NCI-H1105 treated with DMSO at 0.1 percent for 48 hours (cell line): ENCODE results near the gene CDON.
"Not testable (repeated sequence)": the region's sequence is repeated elsewhere in the genome, so short reads cannot be mapped to it uniquely, and the experiment has no call there.

Source experiments
- DNase-seq: peaks from one replicate; lab custom pipeline; 2025; lab: John Stamatoyannopoulos, UW

The CDON gene

DNA sequence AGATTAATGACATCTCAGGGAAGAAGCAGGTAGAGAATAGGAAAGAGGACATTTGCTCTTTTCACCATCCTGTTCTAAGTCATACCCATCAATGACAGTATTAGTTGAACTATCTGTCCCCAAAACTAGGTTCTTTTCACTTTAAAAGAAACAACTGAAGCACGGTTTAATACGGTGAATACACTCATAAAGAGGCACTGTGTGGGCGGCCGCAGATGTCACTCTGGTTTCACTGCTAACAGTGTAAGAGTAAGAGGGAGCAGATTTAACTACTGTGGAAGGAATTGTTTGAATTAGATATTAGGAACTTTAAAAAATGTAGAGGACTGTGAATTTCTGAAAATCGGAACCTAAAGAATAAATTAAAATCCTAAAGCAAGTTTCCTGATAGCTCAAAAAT lies 67.4 kb downstream of the CDON start:
- no peak for DNase-seq

DNA sequence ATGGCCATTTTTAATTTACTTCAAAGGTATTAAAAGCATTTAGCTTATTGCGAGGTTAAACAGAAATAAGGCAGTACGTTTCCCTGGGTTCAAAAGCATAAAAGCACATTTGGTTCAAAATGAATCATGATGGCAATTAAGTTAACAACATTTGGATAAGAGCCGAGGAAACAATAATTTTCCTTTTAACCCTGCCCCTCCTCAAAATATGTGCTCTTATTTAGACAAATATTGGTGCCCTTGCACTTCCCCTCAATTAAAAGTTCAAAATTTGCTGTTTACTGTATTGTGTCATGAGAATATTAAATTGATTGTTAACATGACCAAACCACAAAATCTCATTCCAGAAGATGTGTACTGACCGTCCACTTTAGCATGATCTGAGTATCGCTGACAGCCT lies 68.2 kb downstream of the CDON start:
- no peak for DNase-seq

DNA sequence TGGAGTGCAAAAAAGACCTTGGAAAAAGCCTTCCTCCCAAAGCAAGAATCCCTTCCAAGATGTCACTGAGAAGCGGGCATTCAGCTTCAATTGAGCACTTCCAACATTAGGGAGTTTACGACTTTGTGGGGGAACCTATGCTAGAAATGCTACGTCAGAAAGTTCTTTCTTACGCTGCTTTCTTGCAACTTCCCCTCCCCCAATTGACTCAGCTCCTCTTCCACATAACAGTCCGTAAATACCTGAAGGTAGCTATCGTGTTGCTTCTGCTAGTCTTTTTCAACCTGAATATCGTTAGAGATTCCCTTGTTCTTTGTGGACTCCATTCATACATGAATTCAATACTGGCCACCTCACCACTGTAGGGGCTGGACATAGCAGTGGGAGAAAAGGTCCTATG lies 69.8 kb downstream of the CDON start:
- DNase-seq: no peak

DNA sequence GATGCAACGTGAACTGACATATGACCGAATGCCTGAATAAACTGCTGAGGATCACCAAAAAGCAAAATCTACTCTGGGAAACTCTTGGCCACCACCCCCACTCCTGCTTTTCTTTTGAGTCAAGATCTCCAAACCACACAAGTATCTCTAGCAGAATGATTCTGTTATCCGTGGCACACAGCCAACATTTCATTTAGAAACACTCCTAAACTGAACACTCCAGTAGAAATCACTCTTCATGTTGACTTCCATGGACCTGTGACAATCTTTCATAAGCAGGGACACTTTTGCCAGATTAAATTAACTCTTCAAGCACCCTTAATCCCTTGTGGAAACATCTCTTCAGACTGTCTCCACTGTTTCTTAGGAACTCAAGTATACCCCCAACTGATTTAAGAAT lies 72.4 kb downstream of the CDON start:
- DNase-seq: peak; percentile 57

DNA sequence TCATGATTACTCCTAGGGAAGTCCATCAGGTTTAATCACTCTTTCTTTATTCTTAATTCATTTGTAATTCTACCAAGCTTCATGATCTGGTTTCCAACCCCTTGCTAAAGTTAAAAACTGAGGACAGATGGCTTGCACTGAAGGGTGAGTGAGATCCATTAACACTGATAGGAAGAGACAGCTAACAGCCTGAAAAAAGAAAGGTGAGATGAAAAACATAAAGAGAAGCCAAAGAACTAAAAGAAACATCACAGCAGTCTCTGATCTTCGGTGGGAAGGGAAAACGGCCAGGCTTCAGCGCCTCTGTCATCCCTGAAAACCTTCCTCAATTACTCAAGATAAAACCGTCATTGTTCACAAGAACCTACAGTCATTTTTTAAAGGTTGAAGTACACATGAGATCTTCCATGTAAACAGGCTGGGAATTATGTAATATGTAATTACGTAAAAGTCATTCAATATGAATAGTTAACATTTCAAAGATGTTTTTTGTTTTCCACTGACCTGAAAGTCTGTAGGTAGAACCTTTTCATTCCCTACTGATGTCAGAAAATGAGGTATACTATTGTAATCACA lies 75.5 kb downstream of the CDON start:
- no peak for DNase-seq

DNA sequence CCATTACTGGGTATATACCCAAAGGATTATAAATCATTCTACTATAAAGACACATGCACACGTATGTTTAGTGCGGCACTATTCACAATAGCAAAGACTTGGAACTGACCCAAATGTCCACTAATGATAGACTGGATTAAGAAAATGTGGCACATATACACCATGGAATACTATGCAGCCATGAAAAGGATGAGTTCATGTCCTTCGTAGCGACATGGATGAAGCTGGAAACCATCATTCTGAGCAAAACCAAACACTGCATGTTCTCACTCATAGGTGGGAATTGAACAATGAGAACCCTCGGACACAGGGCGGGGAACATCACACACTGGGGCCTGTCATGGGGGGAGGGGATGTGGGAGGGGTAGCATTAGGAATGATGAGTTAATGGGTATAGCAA lies 76.7 kb downstream of the CDON start:
- not testable (repeated sequence) for DNase-seq

DNA sequence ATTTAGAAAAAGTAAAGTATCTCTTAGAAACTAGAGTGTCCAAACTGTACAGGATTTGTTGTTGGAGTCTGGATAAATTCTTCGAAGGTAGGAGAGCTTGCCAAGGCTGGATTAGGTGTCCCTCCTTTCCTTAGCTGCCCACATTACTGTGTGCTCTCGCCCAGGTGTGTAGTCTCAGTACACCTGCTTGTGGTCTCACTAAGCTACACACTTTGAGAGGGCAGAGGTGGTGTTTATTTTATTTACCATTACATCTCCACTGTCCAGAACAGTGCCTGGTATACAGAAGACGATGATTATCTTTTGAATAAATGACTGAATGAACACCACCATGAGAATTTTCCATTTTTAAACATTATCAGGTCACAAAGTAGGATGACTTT lies 80.3 kb downstream of the CDON start:
- no peak for DNase-seq

DNA sequence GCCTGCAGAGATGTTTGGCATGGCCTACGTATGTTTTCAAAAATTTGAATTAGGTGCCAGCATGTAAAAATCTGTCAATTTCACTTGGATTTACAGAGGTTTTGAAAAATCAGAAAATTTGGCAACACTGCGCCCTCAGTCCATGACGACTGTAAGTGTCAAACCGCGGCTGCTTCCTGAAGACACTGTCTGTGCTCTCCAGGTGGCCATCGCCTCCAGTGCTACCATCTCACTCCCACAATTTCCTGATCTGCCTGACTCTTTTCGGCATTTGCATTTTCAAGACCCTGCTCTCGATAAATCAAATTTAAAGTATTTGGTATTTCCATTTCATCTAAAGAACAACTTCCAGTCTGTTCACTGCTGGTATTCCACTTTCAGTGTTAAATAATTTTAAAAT lies 82.2 kb downstream of the CDON start:
- DNase-seq: no peak

DNA sequence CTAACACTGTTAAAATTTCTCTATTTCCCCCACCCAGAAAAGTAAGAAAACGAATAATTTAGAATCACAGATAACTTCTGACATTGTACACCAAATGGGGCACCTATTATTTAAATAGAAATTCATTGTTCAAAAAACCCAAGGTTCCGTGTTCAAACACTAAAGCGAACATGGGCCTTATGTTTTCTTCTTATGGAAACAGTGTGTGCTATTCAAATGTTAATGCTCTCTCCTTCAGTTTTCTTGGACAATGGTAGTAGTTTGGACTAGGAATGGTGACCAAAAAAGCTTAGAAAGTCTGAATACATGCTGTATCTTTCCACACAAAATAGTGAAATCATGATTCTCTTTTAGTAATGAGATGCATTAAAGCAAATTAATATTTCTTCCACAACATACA lies 83.2 kb downstream of the CDON start:
- DNase-seq: no peak

DNA sequence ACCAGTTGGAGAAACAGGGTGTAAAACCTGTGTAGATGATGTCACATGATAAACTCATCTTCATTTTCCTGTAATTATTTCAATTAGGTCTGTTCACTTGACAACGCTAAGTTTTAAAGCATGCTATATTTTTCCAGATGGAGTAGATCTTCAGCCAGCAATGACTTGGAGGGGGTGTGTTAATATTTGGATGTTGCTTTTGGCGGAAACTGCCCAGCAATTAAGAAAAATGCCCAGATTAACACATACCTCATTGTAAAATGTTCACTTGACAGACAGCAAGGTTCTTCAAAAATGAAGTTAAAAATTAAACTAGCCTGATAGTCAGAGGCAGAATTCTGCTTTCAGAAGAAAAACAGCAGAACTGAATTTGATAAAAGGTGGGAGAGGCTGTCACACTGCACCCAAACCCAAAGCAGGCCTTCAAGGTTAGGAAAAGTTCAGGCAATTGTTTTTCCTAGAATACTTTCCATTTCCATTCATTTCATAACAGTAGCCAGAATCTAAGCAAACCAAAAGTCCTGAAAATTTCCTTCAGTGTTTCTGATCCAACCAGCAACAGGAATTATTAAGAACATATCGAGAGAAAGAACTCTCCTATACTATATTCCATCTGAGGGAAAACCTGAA lies 83.8 kb downstream of the CDON start:
- DNase-seq: no peak

DNA sequence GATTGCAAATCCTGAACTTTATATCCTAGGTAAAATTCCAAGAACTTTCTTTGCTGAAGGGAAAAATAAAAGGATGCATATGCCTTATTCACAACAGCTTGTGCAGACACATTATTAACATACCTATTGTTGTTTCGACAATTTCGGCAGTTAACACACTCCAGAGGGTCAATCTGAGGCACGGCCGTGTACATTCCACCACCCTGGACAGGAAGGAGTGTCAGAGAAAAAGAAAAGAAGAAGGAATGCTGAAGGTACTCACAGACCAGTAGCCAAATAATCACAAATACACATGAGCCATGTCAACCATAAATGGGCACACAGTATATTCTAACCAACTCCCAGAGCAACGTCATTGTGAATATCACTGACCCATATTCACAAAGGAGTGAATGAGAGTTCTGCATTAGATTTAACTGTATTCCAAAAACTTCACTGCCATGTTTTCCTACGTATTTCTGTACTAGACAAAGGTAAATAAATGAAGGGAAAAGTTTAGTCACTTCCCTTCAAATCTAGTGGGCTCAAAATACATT lies 84.4 kb downstream of the CDON start:
- DNase-seq: no peak

DNA sequence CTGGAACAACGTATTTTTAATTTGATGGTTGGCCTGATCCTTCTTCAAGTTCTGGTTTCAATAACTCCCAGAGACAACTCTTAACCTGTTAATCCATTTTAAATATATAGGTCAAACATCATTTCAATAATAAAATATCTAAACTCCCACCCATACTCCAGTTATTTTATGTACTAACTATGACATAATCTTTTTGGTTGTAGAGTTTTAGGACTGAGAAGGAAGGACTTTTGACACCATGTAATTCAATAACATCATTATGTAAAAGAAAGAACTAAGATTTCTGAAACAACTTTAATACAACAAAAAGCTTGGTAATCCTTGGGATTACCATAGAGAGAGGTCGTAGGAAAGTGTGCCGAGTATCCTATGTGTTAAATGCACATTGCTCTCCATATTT lies 85.3 kb downstream of the CDON start:
- DNase-seq: no peak

DNA sequence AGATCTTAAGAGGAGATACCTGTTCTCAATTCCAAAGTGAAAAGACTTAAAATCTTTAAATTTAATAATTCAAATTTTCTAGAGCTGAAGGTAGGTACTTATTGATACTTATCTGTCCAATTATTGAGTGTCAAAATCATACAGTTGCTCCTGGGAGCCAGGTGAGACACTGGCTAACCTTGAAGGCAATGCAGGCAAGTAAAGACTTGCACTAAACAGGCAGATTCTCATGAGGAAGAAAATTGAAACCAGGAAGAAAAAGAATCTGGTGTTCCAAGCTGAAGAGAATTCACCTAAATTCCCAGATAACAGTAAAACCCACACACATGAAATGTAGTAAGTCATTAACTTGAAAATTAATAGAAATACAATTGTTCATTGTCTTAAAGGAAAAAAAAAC lies 86.5 kb downstream of the CDON start:
- DNase-seq: no peak

DNA sequence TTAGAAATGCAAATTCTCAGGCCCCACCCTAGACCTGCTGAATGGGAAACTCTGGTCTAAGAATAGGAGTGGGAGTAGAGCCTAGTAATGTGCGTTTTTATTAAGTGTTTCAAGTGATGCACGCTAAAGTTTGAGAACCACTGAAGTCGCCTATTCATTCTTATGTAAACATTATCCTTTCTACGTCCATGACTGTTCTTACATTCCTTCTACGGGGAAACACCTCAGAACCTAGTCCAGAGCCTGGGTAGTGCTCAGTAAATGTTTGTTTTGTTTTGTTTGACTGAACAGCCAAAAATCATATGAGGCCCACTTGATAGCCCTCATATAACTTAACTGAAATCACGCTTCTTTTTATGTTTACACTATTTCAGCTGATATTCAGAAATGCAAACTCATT lies 87.0 kb downstream of the CDON start:
- no peak for DNase-seq

DNA sequence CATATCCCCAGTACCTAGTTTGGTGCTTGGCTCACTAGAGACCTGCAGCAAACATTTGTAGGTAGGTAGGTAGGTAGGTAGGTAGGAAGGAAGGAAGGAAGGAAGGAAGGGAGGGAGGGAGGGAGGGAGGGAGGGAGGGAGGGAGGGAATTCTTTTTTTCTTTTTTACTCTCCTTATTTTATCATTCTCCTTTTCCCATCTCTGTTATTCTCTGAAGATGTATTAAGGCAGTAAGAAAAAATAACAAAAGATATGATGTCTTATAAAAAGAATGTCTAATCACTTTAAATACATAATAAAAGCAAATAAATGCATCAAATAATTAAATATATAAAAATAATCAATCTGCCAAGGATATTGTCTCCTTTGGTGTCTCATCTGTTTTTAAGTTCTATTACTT lies 88.4 kb downstream of the CDON start:
- no peak for DNase-seq

DNA sequence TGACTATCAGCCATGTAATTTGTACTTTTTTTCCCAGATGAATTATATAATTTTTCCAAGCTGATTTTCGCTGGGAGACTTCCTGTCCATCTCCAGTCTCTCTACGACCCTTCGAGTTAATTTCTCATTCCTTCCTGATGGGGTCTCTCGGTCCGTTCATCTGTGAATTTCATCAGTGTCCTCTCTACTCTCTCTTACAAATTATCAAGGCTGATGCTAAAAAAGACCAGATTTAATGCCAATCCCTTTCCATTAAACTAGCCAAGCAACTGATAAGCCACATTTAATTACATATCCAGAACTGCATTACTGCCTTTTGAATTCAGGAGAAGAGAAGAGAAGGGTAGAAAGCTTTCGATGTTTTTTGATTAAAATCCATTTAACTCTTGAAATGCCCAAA lies 91.0 kb downstream of the CDON start:
- no peak for DNase-seq

DNA sequence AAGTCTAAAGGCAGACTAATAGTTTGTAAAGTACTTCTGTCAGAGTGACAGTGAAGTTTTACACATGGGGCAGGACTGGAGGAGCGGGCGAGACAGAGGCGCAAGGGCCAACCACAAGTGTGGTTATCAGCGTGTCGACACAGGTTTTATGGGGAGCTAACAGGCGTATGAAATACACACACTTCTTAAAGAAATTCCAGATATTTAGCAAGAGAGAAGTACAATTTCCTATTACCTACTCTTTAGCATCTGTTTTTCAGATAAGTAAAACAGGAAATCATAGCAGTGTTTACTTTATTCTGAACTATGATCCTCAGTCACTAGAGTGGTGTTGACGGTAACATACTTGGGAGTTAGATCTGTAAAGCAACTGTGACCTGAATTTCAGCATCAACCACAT lies 94.3 kb downstream of the CDON start:
- DNase-seq: no peak

DNA sequence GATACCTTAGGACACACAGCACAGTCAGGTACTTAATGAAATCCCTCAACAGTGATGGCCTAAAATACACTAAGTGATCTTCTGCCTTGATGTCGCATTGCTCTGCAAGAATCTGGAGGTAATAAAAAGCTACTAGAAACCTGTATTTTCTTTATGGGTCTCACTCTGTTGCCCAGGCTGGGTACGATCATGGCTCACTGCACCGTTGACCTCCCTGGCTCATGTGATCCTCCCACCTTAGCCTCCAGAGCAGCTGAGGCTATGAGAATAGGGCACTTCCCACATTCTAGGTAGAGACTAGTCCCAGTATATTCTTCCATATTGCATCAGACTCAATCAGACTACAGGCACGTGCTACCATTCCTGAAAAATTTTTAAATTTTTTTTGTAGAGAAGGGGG lies 95.2 kb downstream of the CDON start:
- DNase-seq: no peak

DNA sequence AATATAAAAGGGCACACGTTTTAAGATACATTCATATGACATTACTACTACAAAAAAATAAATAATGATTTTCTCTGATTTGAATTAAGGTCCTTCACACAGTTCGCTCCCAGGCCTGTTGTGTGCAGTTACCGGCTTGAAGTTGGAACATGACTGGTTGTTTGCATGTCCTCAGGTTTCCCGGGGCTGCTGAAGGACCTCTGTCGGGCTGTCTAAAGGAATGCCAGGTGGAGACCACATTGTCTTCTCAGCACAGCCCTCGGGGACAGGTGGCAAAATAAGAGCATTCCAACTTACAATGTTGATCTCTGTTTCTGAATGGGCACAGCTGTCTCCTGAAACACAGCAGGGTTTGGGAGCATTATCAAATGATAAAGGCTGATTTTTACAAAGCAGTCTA lies 101.9 kb downstream of the CDON start:
- DNase-seq: no peak

DNA sequence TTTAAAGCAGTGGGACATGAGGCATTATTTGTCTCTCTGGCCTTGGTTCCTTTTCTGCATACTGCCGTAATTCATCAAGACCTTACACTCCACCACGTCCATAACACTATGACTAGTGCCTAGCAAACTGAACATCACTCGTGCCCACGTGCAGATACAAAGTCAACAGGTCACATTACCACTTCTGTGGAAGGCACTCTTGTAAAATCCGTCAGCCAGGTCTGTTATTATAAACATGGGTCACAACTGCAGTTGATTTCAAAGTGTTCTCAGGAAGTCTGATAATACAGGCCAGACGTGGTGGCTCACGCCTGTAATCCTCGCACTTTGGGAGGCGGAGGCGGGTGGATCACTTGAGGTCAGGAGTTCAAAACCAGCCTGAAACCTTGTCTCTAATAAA lies 102.7 kb downstream of the CDON start:
- no peak for DNase-seq

DNA sequence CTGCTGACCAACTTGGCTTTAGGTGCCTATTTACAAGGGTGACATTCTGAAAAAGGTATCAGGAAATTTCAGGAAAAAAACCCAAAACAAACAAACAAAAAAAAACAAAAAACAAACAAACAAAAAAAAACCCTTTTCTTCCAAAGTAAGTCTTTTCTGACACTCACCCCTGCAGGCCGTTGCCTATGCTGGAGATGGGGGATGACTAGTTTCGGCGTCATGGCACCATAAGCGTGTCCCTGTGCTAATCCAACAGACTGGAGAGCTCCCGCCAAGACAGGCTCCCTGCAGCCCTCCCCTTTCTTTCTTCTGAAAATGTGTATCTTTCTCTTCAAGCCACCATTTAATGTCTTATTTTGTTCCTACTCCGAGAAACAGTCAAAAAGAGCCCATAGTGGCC lies 103.2 kb downstream of the CDON start:
- DNase-seq: no peak

DNA sequence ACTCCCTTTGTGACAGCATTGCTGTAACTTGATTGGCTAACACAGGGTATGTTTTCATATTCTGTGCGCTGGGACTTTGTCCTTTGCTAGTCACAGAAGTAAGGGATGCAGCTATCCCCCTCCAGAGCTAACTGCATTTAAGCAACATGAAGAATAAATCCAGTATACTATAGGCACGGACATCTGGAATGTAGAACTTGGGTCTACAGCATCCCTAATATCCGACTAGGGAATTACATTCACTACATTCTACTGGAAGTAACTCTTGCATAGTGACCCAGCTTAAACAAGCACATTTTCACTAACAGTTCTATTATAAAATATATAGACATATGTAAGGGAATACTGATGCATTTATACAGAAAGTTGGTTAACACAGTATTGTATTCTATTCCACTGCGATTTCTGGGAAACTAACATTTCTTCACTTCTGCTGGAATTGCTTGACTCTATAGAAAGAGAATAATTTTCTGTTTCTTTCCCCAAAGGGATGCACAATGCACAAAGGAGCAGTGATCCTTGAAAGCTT lies 103.7 kb downstream of the CDON start:
- no peak for DNase-seq

DNA sequence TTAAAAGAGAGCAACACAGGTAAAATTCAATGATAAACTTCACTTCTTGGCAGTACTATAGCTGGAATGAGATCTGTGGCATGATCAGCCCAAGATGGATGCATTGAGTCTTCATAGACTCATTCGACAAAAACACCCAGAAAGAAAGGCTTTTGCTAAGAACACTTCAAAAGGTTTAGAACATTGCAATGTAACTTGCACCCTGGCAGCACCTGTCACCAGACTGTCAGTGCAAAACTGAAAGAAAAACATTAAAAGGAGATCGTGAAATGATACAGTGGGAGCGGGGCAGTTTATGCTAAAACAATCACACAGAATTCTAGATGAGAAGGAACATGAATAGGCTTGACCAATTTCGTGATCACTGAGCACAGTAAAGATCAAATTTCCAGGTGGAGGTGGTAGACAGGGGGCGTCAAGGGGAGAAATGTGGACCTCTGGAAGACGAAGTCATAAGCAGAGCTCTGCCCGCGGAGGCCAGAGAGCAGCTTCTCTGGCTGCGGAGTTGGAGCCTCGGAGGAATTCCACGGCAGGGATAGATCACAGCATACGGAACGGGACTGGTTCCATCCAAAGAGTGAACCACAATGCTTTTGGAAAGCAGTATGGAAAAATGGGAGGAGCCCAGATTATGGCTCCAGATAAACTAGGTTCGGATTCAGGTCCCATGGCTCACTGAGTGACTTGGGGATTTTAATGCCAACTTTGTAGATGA lies 104.9 kb downstream of the CDON start:
- no peak for DNase-seq
